DND-41 (cell line): Measurements from ENCODE around the gene BTNL9.

Source experiments
- CTCF ChIP-seq: IDR thresholded peaks from 2 replicates; pipeline ENCODE4 v1.5.1; 2012; ENCODE audit warnings: borderline replicate concordance, low read length, moderate library complexity, mild to moderate bottlenecking; ENCODE audit not compliant: poor library complexity, severe bottlenecking; ENCODE audit errors: extremely low read depth
- EZH2 ChIP-seq: IDR thresholded peaks from 3 replicates; pipeline ENCODE4 v1.6.1; 2012; ENCODE audit warnings: borderline replicate concordance, low read depth, mild to moderate bottlenecking, moderate library complexity, low read length, inconsistent platforms; ENCODE audit not compliant: severe bottlenecking

GRCh38 chr5:181044662-181045305, 4.7 kb downstream of the BTNL9 start:
- TF ChIP-seq CTCF (no peak), EZH2 (no peak)
